Large intestine (tissue), 3 donors: ENCODE measurements around the gene ARHGAP22. TPM values are rescaled to one million over a fixed set of nuclear protein-coding genes. Genes with fewer than 3 reads are reported as not detected.

Source experiments
- DNase-seq, 2 donors: peaks; one replicate each; pipeline versions ENCODE4 v3.0.0 to v3.0.0-alpha.2; 2013
- H3K27ac ChIP-seq: one replicate; pipeline ENCODE4 v1.5.1; 2013; ENCODE audit warnings: low read length
- H3K27me3 ChIP-seq: 2 replicates; pipeline ENCODE4 v1.6.1; 2013; ENCODE audit warnings: low read length; ENCODE audit not compliant: control insufficient read depth, insufficient read depth
- H3K36me3 ChIP-seq: 2 replicates; pipeline ENCODE4 v1.6.1; 2013; ENCODE audit warnings: low read length; ENCODE audit not compliant: control insufficient read depth, insufficient read depth
- H3K4me1 ChIP-seq: one replicate; pipeline ENCODE4 v1.6.1; 2013; ENCODE audit warnings: low read length; ENCODE audit not compliant: control insufficient read depth, insufficient read depth
- H3K4me3 ChIP-seq: one replicate; pipeline ENCODE4 v1.5.1; 2013; ENCODE audit warnings: low read length
- H3K9me3 ChIP-seq: one replicate; pipeline ENCODE4 v1.6.1; 2013; ENCODE audit warnings: mild to moderate bottlenecking, low read depth, low read length, moderate library complexity; ENCODE audit not compliant: control insufficient read depth
- WGBS: methylation state at CpG from one replicate; pipeline ENCODE4 v1.1.5; 2013; ENCODE audit warnings: low lambda C conversion rate; ENCODE audit not compliant: insufficient coverage; 5-methylcytosine and 5-hydroxymethylcytosine counted together
- polyA plus RNA-seq: library from polyadenylated mRNA; unstranded; fragments of 120-200 nt; gene quantifications from one replicate; pipeline ENCODE4 v1.2.1, GENCODE V29; 2013

Gene ARHGAP22
- polyA plus RNA-seq, 1 donor: 2.7 TPM

DNA sequence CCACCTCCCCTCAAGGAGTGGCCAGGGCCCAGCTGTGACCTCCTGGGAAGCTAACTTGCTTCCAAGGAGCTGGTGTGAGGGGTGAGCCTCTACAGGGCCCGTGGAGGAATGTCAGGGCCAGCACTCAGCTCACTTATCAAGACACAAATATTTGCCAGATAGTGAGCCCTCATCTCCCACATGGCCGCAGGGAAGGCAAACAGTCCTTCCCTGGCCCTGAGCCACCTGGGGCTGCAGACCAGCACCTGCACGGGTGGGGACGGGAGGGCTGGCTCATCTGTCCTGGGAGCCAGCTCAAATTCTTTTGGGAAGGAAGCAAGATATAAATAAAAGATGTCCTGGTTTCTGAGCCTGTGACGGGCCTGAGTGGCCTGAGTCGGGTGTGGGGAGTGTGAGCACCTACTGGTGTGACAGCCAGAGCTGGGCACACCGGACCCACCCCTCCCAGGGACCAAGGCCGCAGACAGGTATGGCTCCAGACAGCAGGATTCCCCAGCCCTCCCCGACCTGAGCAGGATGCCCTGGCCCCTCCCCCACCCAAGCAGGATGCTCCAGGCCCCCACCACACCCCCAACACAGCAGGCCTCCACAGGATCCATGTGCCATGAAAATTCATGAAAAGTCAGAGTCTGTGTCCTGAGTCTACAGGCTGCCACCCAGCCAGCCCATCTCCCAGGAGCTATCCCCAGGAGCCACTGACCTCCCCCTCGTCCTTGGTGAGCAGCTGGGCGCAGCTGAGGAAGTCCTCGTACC is 150.4 kb downstream of the ARHGAP22 start:
- H3K27me3 ChIP-seq: no peaks in the 10 kb centered on the region
- H3K4me1 ChIP-seq: peaks cover 3% of the 10 kb centered on the region
- no CpG with 5 or more reads among the region's 12 CpGs for WGBS
- no peak overlapping the region for H3K27ac ChIP-seq
- peaks cover under 1% of the 10 kb centered on the region for H3K9me3 ChIP-seq
- no peak overlapping the region for H3K4me3 ChIP-seq
- H3K36me3 ChIP-seq: no peaks in the 10 kb centered on the region
- DNase-seq: no peak

GRCh38 chr10:48453451-48454301 is 151.2 kb downstream of the ARHGAP22 start:
- no peak overlapping the region for H3K4me3 ChIP-seq
- H3K27ac ChIP-seq: no peak overlapping the region
- H3K27me3 ChIP-seq: no peaks in the 10 kb centered on the region
- H3K36me3 ChIP-seq: no peaks in the 10 kb centered on the region
- H3K9me3 ChIP-seq: no peaks in the 10 kb centered on the region
- no peak for DNase-seq
- peaks cover 3% of the 10 kb centered on the region for H3K4me1 ChIP-seq
- WGBS: no CpG with 5 or more reads among the region's 19 CpGs

DNA sequence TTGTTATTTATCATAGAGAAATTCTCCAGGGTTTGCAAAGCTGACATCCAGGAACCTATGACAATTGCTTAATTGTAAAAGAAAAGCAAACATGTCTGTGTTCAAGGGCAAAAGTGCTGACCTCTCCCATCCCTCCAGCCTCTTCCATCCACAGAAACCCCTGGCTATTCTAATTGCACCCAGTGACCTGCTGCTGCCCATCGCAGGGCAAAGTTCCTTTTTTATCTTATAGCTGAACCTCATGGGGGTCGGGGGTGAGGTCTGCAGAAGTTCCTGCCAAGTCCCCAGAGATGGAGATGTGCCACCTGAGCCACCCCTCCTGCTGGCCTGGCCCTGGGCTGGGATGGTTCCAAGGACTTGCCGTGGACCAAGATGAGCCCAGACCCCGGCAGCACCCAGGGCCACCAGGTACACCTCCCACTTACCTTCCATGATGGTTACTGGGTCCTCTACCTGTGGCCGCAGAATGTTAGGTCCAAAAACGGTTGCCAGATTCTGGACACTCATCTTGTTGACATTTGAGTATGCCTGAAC is 151.9 kb downstream of the ARHGAP22 start:
- Histone ChIP-seq H3K4me3 (no peak overlapping the region), H3K27ac (no peak overlapping the region), H3K9me3 (no peaks in the 10 kb centered on the region), H3K27me3 (no peaks in the 10 kb centered on the region), H3K4me1 (peaks cover 3% of the 10 kb centered on the region), H3K36me3 (no peaks in the 10 kb centered on the region)
- DNase-seq: no peak
- no CpG with 5 or more reads among the region's 6 CpGs for whole genome bisulfite sequencing

GRCh38 chr10:48451969-48452878 is 152.6 kb downstream of the ARHGAP22 start:
- Histone ChIP-seq H3K4me1 (peaks cover 3% of the 10 kb centered on the region), H3K9me3 (no peaks in the 10 kb centered on the region), H3K27me3 (no peaks in the 10 kb centered on the region), H3K4me3 (no peak overlapping the region), H3K36me3 (no peaks in the 10 kb centered on the region), H3K27ac (no peak overlapping the region)
- no CpG with 5 or more reads among the region's 15 CpGs for WGBS
- no peak for DNase-seq

- Histone ChIP-seq H3K27me3 (no peaks in the 10 kb centered on the region), H3K27ac (no peak overlapping the region), H3K36me3 (no peaks in the 10 kb centered on the region), H3K4me1 (no peaks in the 10 kb centered on the region), H3K4me3 (no peak overlapping the region), H3K9me3 (no peaks in the 10 kb centered on the region)
- WGBS: no CpG with 5 or more reads among the region's 43 CpGs
- DNase-seq: no peak
Observed at GRCh38 chr10:48450741-48451466, 154.0 kb downstream of the ARHGAP22 start.

- no peaks in the 10 kb centered on the region for H3K9me3 ChIP-seq
- H3K36me3 ChIP-seq: no peaks in the 10 kb centered on the region
- no peak overlapping the region for H3K4me3 ChIP-seq
- H3K27me3 ChIP-seq: no peaks in the 10 kb centered on the region
- no peak overlapping the region for H3K27ac ChIP-seq
- H3K4me1 ChIP-seq: no peaks in the 10 kb centered on the region
- whole genome bisulfite sequencing: no CpG with 5 or more reads among the region's 49 CpGs
- no peak for DNase-seq
Observed at GRCh38 chr10:48450233-48450740, 154.6 kb downstream of the ARHGAP22 start.

GRCh38 chr10:48449501-48450232 is 155.2 kb downstream of the ARHGAP22 start:
- no CpG with 5 or more reads among the region's 19 CpGs for WGBS

GRCh38 chr10:48448796-48449195 is 156.1 kb downstream of the ARHGAP22 start:
- no peak overlapping the region for H3K4me3 ChIP-seq
- H3K36me3 ChIP-seq: no peaks in the 10 kb centered on the region
- no peak overlapping the region for H3K27ac ChIP-seq
- no peak for DNase-seq
- no peaks in the 10 kb centered on the region for H3K9me3 ChIP-seq
- H3K4me1 ChIP-seq: no peaks in the 10 kb centered on the region
- H3K27me3 ChIP-seq: no peaks in the 10 kb centered on the region
- no CpG with 5 or more reads among the region's 4 CpGs for WGBS

More at GRCh38 chr10:48449501-48450232, 155.2 kb downstream of the ARHGAP22 start:
- Histone ChIP-seq H3K4me1 (no peaks in the 10 kb centered on the region), H3K27ac (no peak overlapping the region), H3K9me3 (no peaks in the 10 kb centered on the region), H3K27me3 (no peaks in the 10 kb centered on the region), H3K36me3 (no peaks in the 10 kb centered on the region), H3K4me3 (no peak overlapping the region)
- DNase-seq: no peak
